Gastrocnemius medialis (tissue), 4 donors: ENCODE results near the gene KCTD5. TPM values are rescaled to one million over a fixed set of nuclear protein-coding genes. Genes with fewer than 3 reads are reported as not detected.
A peak's percentile ranks its signal among the peaks of the same experiment; 100 is the strongest.

ENCODE experiments used
- ATAC-seq, 2 donors: fragments of 150-250 bp; one replicate each; pipeline ENCODE4 v1.9.1; 2016
- DNase-seq, 2 donors: peaks; one replicate each; pipeline ENCODE4 v3.0.0-alpha.2; 2019
- H3K27ac ChIP-seq, 4 donors: fragments of 200-600 bp; sonication (generic); 1 replicate in 1 of 4; 2 replicates in 3 of 4; pipeline ENCODE4 v1.5.1; 2016 to 2018; ENCODE audit warnings: mild to moderate bottlenecking in 2 of 4, moderate library complexity in 1 of 4
- H3K27me3 ChIP-seq, 3 donors: fragments of 200-600 bp; sonication (generic) in 2 of 3; 1 replicate in 1 of 3; 2 replicates in 2 of 3; pipeline versions ENCODE4 v1.5.1 to v1.6.0; 2016 to 2019; ENCODE audit warnings: mild to moderate bottlenecking in 1 of 3, moderate library complexity in 1 of 3
- H3K36me3 ChIP-seq, 2 donors: fragments of 200-600 bp; sonication (generic) in 1 of 2; one replicate each; pipeline ENCODE4 v1.5.1; 2017 to 2018
- H3K4me1 ChIP-seq, 2 donors: fragments of 200-600 bp; sonication (generic) in 1 of 2; one replicate each; pipeline ENCODE4 v1.5.1; 2016 to 2017; ENCODE audit warnings: mild to moderate bottlenecking in 2 of 2
- H3K4me3 ChIP-seq, 4 donors: fragments of 200-600 bp; sonication (generic) in 3 of 4; 1 replicate in 1 of 4; 2 replicates in 3 of 4; pipeline ENCODE4 v1.5.1; 2016 to 2019; ENCODE audit warnings: mild to moderate bottlenecking in 2 of 4
- H3K9me3 ChIP-seq, 3 donors: fragments of 200-600 bp; sonication (generic) in 2 of 3; 1 replicate in 1 of 3; 2 replicates in 2 of 3; pipeline ENCODE4 v1.5.1; 2016 to 2019
- POLR2A ChIP-seq, 2 donors: fragments of 450-650 bp; IDR thresholded peaks; one replicate each; pipeline ENCODE4 v1.6.1; 2017; ENCODE audit warnings: antibody characterized with exemption in 2 of 2, mild to moderate bottlenecking in 2 of 2, moderate library complexity in 2 of 2
- in situ Hi-C, 4 donors: fragments of 200-750 bp; cut with MboI; loops; one replicate each; pipeline versions ENCODE4 v1.15.0 to v1.8.0; 2017; ENCODE audit warnings: low sequenced_read_pairs in 4 of 4
- intact Hi-C: fragments of 100-400 bp; cut with DNase I; formaldehyde crosslinking; loops from one replicate; pipeline ENCODE4 v1.15.1; 2023; ENCODE audit warnings: low total_unique reads
- total RNA-seq, 4 donors: library from RNA; depleted of rRNA; stranded (reverse); fragments of >200 nt; gene quantifications; one replicate each; pipeline versions ENCODE4 v1.1.0 to v1.2.3, GENCODE V29; 2016
- TF ChIP-seq, protein P1 (sequence below), 5 experiments: fragments of 450-650 bp in 3 of 5; fragments of 200-600 bp in 2 of 5; sonication (generic) in 2 of 5; IDR thresholded peaks in 4 of 5; conservative IDR thresholded peaks in 1 of 5; 1 replicate in 4 of 5; 2 replicates in 1 of 5; pipeline ENCODE4 v1.5.1; 2016 to 2019; ENCODE audit warnings: antibody characterized with exemption in 5 of 5, mild to moderate bottlenecking in 3 of 5, moderate library complexity in 3 of 5

Gene KCTD5
- total RNA-seq, 4 donors from 2014 or later, result 13.6 to 23.8 (median 14.7) TPM

DNA sequence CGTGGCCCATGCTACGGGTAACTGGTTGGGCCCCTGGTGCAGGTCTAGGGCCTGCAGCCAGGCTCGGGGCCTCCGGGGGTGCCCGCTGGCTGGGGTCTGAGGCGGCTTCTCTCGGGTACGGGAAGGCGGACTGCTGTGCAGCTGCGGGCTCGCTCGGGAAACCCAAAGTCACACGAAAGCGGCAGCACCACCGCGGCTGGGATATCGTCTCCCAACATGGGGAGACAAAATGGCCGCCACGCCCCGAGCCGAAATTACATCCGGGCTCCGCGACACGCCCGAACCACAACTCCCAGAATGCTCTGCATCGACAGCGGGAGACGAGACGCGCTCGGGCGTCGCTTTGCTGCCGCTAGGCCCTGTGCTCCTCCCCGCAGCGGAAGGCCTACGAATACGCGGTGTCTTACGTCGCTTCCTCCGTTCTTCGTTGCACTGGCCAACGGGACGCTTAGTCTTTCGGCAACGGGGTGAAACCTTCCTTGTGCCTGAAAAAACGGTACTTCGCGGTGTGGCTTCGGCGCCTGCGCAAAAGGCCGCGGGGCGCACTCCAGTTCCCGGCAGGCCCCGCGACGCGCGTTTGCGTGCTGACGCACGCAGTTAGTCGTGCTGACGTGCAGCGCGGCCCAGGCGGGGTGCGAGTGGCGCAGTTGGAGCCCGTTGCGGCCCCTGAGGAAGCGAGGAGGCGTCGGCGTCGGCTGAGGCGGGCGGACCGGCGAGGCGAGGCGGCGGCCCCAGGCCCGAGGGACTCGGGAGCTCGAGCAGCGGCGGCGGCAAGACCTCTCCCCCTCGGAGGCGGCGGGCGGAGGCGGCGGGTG is 69.9 kb downstream of the KCTD5 start, which contains the start of gene SRRM2:
Gene SRRM2, plus strand, starts transcription at position 604 of the 815 bp plus-strand sequence. CDS start 3,727 bp downstream, outside the sequence.
- Histone ChIP-seq H3K27ac (peak within 1 kb of the TSS; percentile 90 to 100 (median 97)), H3K4me3 (peak within 1 kb of the TSS; percentile 83 to 96 (median 88)), H3K9me3 (no peaks in the 10 kb centered on the region), H3K36me3 (peaks cover 0 to 5% of the 10 kb centered on the region in 2 donors), H3K27me3 (no peaks in the 10 kb centered on the region), H3K4me1 (peaks cover 40 to 46% of the 10 kb centered on the region in 2 donors)
- intact Hi-C loops (loop anchor here (1.0 to 10.0 kb wide), 8 partner anchors 25 to 480 kb away; partner anchors contain the start of genes CEMP1, ELOB, FLYWCH1 and PKMYT1), in situ Hi-C loops (no loop called here)
- ATAC-seq (peak; percentile 88 to 91), DNase-seq (peak; percentile 92 to 94)
- peak; percentile 98 for TF ChIP-seq POLR2A (IDR thresholded peaks at IDR 0.05)
- TF ChIP-seq, protein P1, sequence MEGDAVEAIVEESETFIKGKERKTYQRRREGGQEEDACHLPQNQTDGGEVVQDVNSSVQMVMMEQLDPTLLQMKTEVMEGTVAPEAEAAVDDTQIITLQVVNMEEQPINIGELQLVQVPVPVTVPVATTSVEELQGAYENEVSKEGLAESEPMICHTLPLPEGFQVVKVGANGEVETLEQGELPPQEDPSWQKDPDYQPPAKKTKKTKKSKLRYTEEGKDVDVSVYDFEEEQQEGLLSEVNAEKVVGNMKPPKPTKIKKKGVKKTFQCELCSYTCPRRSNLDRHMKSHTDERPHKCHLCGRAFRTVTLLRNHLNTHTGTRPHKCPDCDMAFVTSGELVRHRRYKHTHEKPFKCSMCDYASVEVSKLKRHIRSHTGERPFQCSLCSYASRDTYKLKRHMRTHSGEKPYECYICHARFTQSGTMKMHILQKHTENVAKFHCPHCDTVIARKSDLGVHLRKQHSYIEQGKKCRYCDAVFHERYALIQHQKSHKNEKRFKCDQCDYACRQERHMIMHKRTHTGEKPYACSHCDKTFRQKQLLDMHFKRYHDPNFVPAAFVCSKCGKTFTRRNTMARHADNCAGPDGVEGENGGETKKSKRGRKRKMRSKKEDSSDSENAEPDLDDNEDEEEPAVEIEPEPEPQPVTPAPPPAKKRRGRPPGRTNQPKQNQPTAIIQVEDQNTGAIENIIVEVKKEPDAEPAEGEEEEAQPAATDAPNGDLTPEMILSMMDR (IDR thresholded peaks at IDR 0.05 in 4 of 5, conservative IDR thresholded peaks at IDR 0.05 in 1 of 5), result peak in 2 of 5 experiments; percentile 9 to 13

DNA sequence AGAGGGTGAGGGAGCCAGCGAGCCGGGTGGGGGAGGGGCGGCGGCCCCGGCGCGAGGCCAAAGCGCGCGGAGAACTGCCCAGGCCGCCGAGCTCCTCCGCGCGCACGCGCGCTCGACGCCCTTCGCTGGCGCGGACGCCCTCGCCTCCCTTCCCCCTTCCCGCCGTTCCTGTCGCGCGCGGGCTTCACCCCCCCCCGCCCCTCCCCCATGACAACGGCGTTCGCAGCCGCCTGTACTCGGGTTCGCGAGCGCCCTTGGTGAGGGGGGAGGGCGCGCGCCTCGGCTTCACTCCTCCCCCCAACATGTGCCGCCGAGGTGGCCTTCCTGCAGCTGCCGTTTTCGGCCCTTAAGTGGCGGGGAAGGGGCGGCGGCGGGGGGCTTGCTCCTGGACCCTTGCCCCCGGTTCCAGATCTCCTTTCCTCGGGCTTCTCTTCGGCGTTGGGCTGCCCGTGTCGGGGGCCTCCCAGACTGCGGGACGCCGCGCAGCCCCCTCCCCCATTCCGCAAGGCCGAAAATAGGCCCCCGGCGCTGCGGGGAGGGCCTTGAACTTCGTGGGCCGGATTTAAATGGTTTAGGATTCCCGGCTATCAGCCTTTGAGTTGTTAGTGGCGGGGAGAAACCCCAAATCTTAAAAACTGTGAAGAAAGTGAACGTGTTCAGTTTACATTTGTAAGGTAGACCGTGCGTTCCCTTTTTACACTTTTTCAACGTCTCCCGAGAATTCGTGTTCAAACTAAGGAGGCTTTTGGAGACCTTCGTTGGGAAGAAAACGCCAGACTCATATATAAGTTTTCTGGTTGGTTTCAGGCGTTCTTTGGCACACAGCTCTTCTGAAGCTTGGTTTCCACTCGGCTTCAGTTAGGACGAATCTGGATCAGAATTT is 70.8 kb downstream of the KCTD5 start:
- peak; percentile 76 to 79 for ATAC-seq
- Histone ChIP-seq H3K4me3 (peak overlapping the region; percentile 83 to 96 (median 88)), H3K36me3 (peaks cover 0 to 12% of the 10 kb centered on the region in 2 donors), H3K9me3 (no peaks in the 10 kb centered on the region), H3K4me1 (peaks cover 40 to 47% of the 10 kb centered on the region in 2 donors), H3K27ac (peak overlapping the region; percentile 90 to 100 (median 97)), H3K27me3 (no peaks in the 10 kb centered on the region)
- no peak for TF ChIP-seq POLR2A (IDR thresholded peaks at IDR 0.05)
- TF ChIP-seq, protein P1 (IDR thresholded peaks at IDR 0.05 in 4 of 5, conservative IDR thresholded peaks at IDR 0.05 in 1 of 5), result no peak
- in situ Hi-C loops (no loop called here), intact Hi-C loops (loop anchor here (1.0 to 10.0 kb wide), 8 partner anchors 24 to 479 kb away; partner anchors contain the start of genes CEMP1, ELOB, FLYWCH1 and PKMYT1)
- peak; percentile 81 to 89 for DNase-seq

- Histone ChIP-seq H3K27ac (peak overlapping the region; percentile 90 to 100 (median 97)), H3K36me3 (peaks cover 3 to 18% of the 10 kb centered on the region in 2 donors), H3K4me1 (peaks cover 40 to 47% of the 10 kb centered on the region in 2 donors), H3K9me3 (no peaks in the 10 kb centered on the region), H3K27me3 (no peaks in the 10 kb centered on the region), H3K4me3 (peak overlapping the region; percentile 83 to 96 (median 88))
- DNase-seq (no peak), ATAC-seq (no peak)
- TF ChIP-seq POLR2A (IDR thresholded peaks at IDR 0.05), result no peak
- TF ChIP-seq, protein P1 (IDR thresholded peaks at IDR 0.05 in 4 of 5, conservative IDR thresholded peaks at IDR 0.05 in 1 of 5), result no peak
- in situ Hi-C loops, result no loop called here
- intact Hi-C loops, result loop anchor here (5.0 to 10.0 kb wide), 4 partner anchors 59 to 479 kb away; partner anchors contain the start of genes CEMP1 and FLYWCH1
Measured at GRCh38 chr16:2753733-2754020, 71.4 kb downstream of the KCTD5 start.

DNA sequence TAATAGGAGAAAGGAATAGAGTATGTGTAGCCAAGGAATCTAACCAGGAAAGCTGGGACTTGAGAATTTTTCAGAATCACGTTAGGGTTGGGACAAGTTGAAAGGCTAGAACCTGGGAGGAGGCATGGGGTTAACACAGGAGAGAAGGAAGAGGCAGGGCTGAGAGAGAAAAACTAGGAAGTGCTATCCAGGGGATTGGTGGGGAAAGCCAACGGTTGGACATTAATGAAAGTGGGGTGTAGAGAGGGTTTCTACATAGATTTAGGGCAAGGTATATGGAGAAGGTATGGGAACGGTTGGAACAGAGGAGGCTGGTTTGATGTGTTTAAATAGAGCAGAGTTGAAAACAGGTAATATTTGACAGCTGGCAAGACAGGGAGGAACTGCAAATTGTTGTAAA is 72.8 kb downstream of the KCTD5 start:
- no peak for DNase-seq
- H3K4me1 ChIP-seq, result peaks cover 40 to 47% of the 10 kb centered on the region in 2 donors
- intact Hi-C loops, result loop anchor here (10.0 kb wide), 1 partner anchor 60 kb away; no protein-coding TSS in a partner anchor
- H3K27ac ChIP-seq, result peak overlapping the region; percentile 90 to 100 (median 97)
- in situ Hi-C loops, result no loop called here
- no peaks in the 10 kb centered on the region for H3K27me3 ChIP-seq
- no peaks in the 10 kb centered on the region for H3K9me3 ChIP-seq
- no peak for ATAC-seq
- peak overlapping the region; percentile 83 to 96 (median 88) for H3K4me3 ChIP-seq
- TF ChIP-seq, protein P1 (IDR thresholded peaks at IDR 0.05 in 4 of 5, conservative IDR thresholded peaks at IDR 0.05 in 1 of 5), result no peak
- TF ChIP-seq POLR2A (IDR thresholded peaks at IDR 0.05), result no peak
- H3K36me3 ChIP-seq, result peaks cover 10 to 33% of the 10 kb centered on the region in 2 donors
